GM18873 (cell line): ENCODE measurements around the gene TLCD3A.

ENCODE experiments used
- ATAC-seq: cut with Tn5 transposase; IDR thresholded peaks from one replicate; pipeline ENCODE4 v1.9.1; 2021; ENCODE audit warnings: mild to moderate bottlenecking, moderate library complexity, moderate number of reproducible peaks; ENCODE audit not compliant: unreplicated experiment, low FRiP score

The TLCD3A gene

GRCh38 chr17:705011-705410 lies 27.4 kb upstream of the TLCD3A start:
- ATAC-seq: no peak

GRCh38 chr17:705863-706262 lies 26.5 kb upstream of the TLCD3A start:
- no peak for ATAC-seq

GRCh38 chr17:708132-708531 lies 24.3 kb upstream of the TLCD3A start:
- no peak for ATAC-seq

- no peak for ATAC-seq
These were observed 14.3 kb upstream of the TLCD3A start for GRCh38 chr17:718075-718474.

- no peak for ATAC-seq
These were observed 11.5 kb upstream of the TLCD3A start for GRCh38 chr17:720706-721539.

- no peak for ATAC-seq
These were observed 10.9 kb upstream of the TLCD3A start for GRCh38 chr17:721540-721937.

- ATAC-seq: no peak
These were observed 7.3 kb upstream of the TLCD3A start for GRCh38 chr17:725084-725483.

- ATAC-seq: no peak
These were observed 6.7 kb upstream of the TLCD3A start for GRCh38 chr17:725746-726145.

GRCh38 chr17:726271-726919 lies 6.0 kb upstream of the TLCD3A start:
- ATAC-seq: no peak

GRCh38 chr17:728911-729310 lies 3.5 kb upstream of the TLCD3A start:
- ATAC-seq: no peak

GRCh38 chr17:731644-732066 lies 741 bp upstream of the TLCD3A start:
- no peak for ATAC-seq

- no peak for ATAC-seq
These were observed 715 bp downstream of the TLCD3A start for GRCh38 chr17:732902-733720.

- no peak for ATAC-seq
These were observed 1.3 kb downstream of the TLCD3A start for GRCh38 chr17:733743-734142.

GRCh38 chr17:737561-738113 lies 5.2 kb downstream of the TLCD3A start:
- ATAC-seq: no peak

GRCh38 chr17:740240-741017 lies 8.0 kb downstream of the TLCD3A start:
- no peak for ATAC-seq

GRCh38 chr17:742147-742793 lies 9.9 kb downstream of the TLCD3A start:
- no peak for ATAC-seq

GRCh38 chr17:743139-743538 lies 10.7 kb downstream of the TLCD3A start:
- ATAC-seq: no peak

- ATAC-seq: no peak
These were observed 12.5 kb downstream of the TLCD3A start for GRCh38 chr17:744937-745336.

GRCh38 chr17:745406-745805 lies 13.0 kb downstream of the TLCD3A start:
- no peak for ATAC-seq

GRCh38 chr17:746181-746580 lies 13.8 kb downstream of the TLCD3A start:
- no peak for ATAC-seq
